ENCODE data around the gene OGFR.

GRCh38 chr20:62766071-62766450, 38.6 kb upstream of the OGFR start:
- TF ChIP-seq CTCF (IDR thresholded peaks at IDR 0.05) (no peak), POLR2A (IDR thresholded peaks at IDR 0.05) (no peak)

Measured in prostate gland (tissue), 2 donors.